Testis (tissue), 2 donors: ENCODE results near the gene MACROD1.

Experiments
- CTCF ChIP-seq, 3 experiments: fragments of 450-650 bp in 2 of 3; fragments of 200-600 bp in 1 of 3; sonication (generic) in 1 of 3; IDR thresholded peaks; one replicate each; pipeline ENCODE4 v1.5.1; 2016 to 2019; ENCODE audit warnings: antibody characterized with exemption in 3 of 3, mild to moderate bottlenecking in 2 of 3, moderate library complexity in 1 of 3
- POLR2A ChIP-seq: fragments of 450-650 bp; IDR thresholded peaks from one replicate; pipeline ENCODE4 v1.6.1; 2017; ENCODE audit warnings: antibody characterized with exemption, mild to moderate bottlenecking, moderate library complexity

- TF ChIP-seq POLR2A (no peak), CTCF (IDR thresholded peaks at IDR 0.05) (no peak)
Measured at GRCh38 chr11:64077607-64078006, 88.3 kb downstream of the MACROD1 start.
